ENCODE results near the gene GRIPAP1. TPM values are rescaled to one million over a fixed set of nuclear protein-coding genes. Genes with fewer than 3 reads are reported as not detected.

Gene GRIPAP1
- total and polyA plus RNA-seq, 2 of the 13 experiments (the other 11 are each of a cell fraction or from before 2014, with no cell fraction given) = 16.1 to 22.6 TPM

DNA sequence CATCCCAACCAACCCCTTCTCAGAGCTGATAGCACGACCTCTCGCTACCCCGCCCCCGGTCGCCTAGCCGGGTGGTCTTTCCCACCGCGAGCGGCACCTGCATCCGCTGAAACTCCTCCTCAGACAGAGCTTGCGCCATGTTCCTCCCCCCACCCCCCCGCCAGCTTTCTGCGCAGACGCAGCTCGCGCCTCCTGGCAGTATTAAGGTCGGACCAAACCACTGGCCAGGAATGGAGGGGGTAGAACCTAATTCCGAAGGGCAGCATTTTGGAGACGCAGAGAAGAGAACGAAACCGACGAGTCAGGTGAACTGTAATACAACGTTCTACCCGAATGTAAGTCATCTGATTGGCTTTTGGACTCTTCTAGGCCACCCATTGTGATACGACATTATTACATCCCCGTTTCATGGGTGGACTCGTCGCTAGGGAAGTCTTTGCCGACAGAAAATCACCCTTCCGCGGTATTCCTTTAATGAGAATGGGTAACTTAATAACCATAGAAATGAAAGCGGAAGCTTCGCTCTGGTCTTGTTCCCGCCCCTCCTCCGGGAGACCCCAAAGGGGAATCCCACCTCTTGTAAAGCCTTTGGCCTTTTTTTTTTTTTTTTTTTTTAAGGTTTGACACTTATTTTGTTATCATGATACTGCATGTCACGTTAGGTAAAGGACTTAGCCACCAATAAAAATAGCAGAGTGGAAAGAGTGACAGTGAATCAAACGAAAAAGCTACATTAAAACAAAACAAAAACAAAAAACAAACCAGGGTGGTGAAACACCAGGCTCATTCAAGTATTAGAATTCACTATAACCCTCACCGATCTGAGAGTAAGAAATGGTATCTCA, at the start of gene GRIPAP1 (continued):
- TF ChIP-seq ZNF142 (CRISPR knock-in tag; IDR thresholded peaks at IDR 0.05) = no peak
- TF ChIP-seq SIN3A (IDR thresholded peaks at IDR 0.05; ENCODE audit: borderline replicate concordance, low read depth, low read length) = 0 out of 2 replicates have a peak, but pooled peaks have one; percentile 26
- TF ChIP-seq, protein P1, sequence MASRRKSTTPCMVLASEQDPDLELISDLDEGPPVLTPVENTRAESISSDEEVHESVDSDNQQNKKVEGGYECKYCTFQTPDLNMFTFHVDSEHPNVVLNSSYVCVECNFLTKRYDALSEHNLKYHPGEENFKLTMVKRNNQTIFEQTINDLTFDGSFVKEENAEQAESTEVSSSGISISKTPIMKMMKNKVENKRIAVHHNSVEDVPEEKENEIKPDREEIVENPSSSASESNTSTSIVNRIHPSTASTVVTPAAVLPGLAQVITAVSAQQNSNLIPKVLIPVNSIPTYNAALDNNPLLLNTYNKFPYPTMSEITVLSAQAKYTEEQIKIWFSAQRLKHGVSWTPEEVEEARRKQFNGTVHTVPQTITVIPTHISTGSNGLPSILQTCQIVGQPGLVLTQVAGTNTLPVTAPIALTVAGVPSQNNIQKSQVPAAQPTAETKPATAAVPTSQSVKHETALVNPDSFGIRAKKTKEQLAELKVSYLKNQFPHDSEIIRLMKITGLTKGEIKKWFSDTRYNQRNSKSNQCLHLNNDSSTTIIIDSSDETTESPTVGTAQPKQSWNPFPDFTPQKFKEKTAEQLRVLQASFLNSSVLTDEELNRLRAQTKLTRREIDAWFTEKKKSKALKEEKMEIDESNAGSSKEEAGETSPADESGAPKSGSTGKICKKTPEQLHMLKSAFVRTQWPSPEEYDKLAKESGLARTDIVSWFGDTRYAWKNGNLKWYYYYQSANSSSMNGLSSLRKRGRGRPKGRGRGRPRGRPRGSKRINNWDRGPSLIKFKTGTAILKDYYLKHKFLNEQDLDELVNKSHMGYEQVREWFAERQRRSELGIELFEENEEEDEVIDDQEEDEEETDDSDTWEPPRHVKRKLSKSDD (CRISPR knock-in tag; IDR thresholded peaks at IDR 0.05; ENCODE audit: low read depth) = no peak
- TF ChIP-seq ZNF101 (CRISPR knock-in tag; IDR thresholded peaks at IDR 0.05; ENCODE audit: borderline replicate concordance, low read depth) = no peak
- TF ChIP-seq, protein P2, sequence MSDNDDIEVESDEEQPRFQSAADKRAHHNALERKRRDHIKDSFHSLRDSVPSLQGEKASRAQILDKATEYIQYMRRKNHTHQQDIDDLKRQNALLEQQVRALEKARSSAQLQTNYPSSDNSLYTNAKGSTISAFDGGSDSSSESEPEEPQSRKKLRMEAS (IDR thresholded peaks at IDR 0.05) = peak; percentile 42; the same call in 1 of the 2 replicates
- 0 out of 2 replicates have a peak, but pooled peaks have one; percentile 19 for TF ChIP-seq ZNF501 (CRISPR knock-in tag; IDR thresholded peaks at IDR 0.05)
- peak; percentile 62; the same call in 1 of the 2 replicates for TF ChIP-seq DR1 (CRISPR knock-in tag; IDR thresholded peaks at IDR 0.05)
- TF ChIP-seq YY1 (IDR thresholded peaks at IDR 0.05; ENCODE audit: insufficient read depth, insufficient replicate concordance, low read depth, low read length) = peak; percentile 92
- no peak for TF ChIP-seq TCF7L2 (IDR thresholded peaks at IDR 0.05; ENCODE audit: low read depth, low read length)
- TF ChIP-seq ELF3 (CRISPR knock-in tag; IDR thresholded peaks at IDR 0.05) = no peak; the same call in 1 of the 2 replicates
- TF ChIP-seq, protein P3, sequence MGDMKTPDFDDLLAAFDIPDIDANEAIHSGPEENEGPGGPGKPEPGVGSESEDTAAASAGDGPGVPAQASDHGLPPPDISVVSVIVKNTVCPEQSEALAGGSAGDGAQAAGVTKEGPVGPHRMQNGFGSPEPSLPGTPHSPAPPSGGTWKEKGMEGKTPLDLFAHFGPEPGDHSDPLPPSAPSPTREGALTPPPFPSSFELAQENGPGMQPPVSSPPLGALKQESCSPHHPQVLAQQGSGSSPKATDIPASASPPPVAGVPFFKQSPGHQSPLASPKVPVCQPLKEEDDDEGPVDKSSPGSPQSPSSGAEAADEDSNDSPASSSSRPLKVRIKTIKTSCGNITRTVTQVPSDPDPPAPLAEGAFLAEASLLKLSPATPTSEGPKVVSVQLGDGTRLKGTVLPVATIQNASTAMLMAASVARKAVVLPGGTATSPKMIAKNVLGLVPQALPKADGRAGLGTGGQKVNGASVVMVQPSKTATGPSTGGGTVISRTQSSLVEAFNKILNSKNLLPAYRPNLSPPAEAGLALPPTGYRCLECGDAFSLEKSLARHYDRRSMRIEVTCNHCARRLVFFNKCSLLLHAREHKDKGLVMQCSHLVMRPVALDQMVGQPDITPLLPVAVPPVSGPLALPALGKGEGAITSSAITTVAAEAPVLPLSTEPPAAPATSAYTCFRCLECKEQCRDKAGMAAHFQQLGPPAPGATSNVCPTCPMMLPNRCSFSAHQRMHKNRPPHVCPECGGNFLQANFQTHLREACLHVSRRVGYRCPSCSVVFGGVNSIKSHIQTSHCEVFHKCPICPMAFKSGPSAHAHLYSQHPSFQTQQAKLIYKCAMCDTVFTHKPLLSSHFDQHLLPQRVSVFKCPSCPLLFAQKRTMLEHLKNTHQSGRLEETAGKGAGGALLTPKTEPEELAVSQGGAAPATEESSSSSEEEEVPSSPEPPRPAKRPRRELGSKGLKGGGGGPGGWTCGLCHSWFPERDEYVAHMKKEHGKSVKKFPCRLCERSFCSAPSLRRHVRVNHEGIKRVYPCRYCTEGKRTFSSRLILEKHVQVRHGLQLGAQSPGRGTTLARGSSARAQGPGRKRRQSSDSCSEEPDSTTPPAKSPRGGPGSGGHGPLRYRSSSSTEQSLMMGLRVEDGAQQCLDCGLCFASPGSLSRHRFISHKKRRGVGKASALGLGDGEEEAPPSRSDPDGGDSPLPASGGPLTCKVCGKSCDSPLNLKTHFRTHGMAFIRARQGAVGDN (CRISPR knock-in tag; IDR thresholded peaks at IDR 0.05) = peak; percentile 62
- TF ChIP-seq MAFF (IDR thresholded peaks at IDR 0.05; ENCODE audit: low read depth, low read length) = no peak
- peak; percentile 49; the same call in 1 of the 2 replicates for TF ChIP-seq PHF20 (CRISPR knock-in tag; IDR thresholded peaks at IDR 0.05)
- no peak for TF ChIP-seq ZNF891 (CRISPR knock-in tag; IDR thresholded peaks at IDR 0.05)
- TF ChIP-seq ZNF552 (CRISPR knock-in tag; IDR thresholded peaks at IDR 0.05; ENCODE audit: borderline replicate concordance) = no peak
